ENCODE measurements around the gene BTBD2.

DNA sequence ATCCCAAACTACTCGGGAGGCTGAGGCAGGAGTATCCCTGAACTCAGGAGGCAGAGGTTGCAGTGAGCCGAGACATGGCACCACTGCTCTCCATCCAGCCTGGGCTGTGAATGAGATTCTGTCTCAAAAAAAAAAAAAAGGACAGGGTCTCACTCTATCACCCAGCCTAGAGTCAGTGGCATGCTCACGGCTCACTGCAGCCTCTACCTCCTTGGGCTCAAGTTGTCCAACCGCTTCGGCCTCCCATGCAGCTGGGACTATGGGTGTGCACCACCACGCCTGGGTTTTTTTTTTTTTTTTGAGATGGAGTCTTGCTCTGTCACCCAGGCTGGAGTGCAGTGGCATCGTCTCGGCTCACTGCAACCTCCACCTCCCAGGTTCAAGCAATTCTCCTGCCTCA lies 20.9 kb upstream of the BTBD2 start:
- no peak for TF ChIP-seq EZH2 (IDR thresholded peaks at IDR 0.05; ENCODE audit: borderline replicate concordance)
- TF ChIP-seq, protein P1, sequence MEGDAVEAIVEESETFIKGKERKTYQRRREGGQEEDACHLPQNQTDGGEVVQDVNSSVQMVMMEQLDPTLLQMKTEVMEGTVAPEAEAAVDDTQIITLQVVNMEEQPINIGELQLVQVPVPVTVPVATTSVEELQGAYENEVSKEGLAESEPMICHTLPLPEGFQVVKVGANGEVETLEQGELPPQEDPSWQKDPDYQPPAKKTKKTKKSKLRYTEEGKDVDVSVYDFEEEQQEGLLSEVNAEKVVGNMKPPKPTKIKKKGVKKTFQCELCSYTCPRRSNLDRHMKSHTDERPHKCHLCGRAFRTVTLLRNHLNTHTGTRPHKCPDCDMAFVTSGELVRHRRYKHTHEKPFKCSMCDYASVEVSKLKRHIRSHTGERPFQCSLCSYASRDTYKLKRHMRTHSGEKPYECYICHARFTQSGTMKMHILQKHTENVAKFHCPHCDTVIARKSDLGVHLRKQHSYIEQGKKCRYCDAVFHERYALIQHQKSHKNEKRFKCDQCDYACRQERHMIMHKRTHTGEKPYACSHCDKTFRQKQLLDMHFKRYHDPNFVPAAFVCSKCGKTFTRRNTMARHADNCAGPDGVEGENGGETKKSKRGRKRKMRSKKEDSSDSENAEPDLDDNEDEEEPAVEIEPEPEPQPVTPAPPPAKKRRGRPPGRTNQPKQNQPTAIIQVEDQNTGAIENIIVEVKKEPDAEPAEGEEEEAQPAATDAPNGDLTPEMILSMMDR (IDR thresholded peaks at IDR 0.05; ENCODE audit: poor library complexity) = no peak

All from hepatocyte (in vitro differentiated cells).